Natural killer cell treated with Interleukin-12 subunit alpha and Interleukin-12 subunit beta and Interleukin-15 and Interleukin-18, amount 100 ng/mL, for 72 hours (primary cell): ENCODE data around the gene SPEM2. TPM values are rescaled to one million over a fixed set of nuclear protein-coding genes. Genes with fewer than 3 reads are reported as not detected.

Source experiments
- ATAC-seq, 2 donors: fragments of 150-1000 bp; cut with Tn5 transposase in 1 of 2; sonication (Bioruptor Pico), chemical (Tn5 transposase) in 1 of 2; 2 replicates each; pipeline ENCODE4 v1.10.0; 2021
- DNase-seq: peaks from one replicate; pipeline ENCODE4 v3.0.0; 2022; ENCODE audit warnings: low spot score
- H3K27ac Mint-ChIP-seq, 2 donors: 1 replicate in 1 of 2; 2 replicates in 1 of 2; pipeline ENCODE4 v1.8.0; 2022; ENCODE audit warnings: mixed read lengths in 2 of 2, mild to moderate bottlenecking in 1 of 2, moderate library complexity in 1 of 2
- H3K27me3 Mint-ChIP-seq, 2 donors: 1 replicate in 1 of 2; 2 replicates in 1 of 2; pipeline ENCODE4 v1.8.0; 2022; ENCODE audit warnings: mixed read lengths in 2 of 2
- H3K36me3 Mint-ChIP-seq: one replicate; pipeline ENCODE4 v1.8.0; 2022; ENCODE audit warnings: mixed read lengths
- H3K4me1 Mint-ChIP-seq, 2 donors: 1 replicate in 1 of 2; 2 replicates in 1 of 2; pipeline ENCODE4 v1.8.0; 2022; ENCODE audit warnings: low read depth in 2 of 2, mixed read lengths in 2 of 2, mild to moderate bottlenecking in 1 of 2
- H3K4me3 Mint-ChIP-seq: one replicate; pipeline ENCODE4 v1.8.0; 2022; ENCODE audit warnings: mixed read lengths
- H3K9me3 Mint-ChIP-seq: 2 replicates; pipeline ENCODE4 v1.8.0; 2022; ENCODE audit warnings: mixed read lengths
- total RNA-seq, 2 donors: library from RNA; stranded (reverse); gene quantifications; one replicate each; pipeline ENCODE4 v1.2.3, GENCODE V29; 2022

Gene SPEM2
- total RNA-seq, 2 donors from 2014 or later = not detected

GRCh38 chr17:7407485-7408251 lies 17.7 kb upstream of the SPEM2 start, which contains the start of gene NLGN2:
Gene NLGN2, plus strand, starts transcription at chr17:7407845. Its CDS starts 411 bp downstream, at chr17:7408256.
- peaks cover 8 to 23% of the 10 kb centered on the region in 2 donors for H3K27me3 Mint-ChIP-seq
- H3K27ac Mint-ChIP-seq = peak within 1 kb of the TSS in 1 of 2 donors; percentile 45

GRCh38 chr17:7408252-7408727 lies 17.1 kb upstream of the SPEM2 start:
- DNase-seq (no peak), ATAC-seq (no peak)
- peaks cover 8 to 23% of the 10 kb centered on the region in 2 donors for H3K27me3 Mint-ChIP-seq
- no peak overlapping the region for H3K27ac Mint-ChIP-seq
- H3K4me3 Mint-ChIP-seq = no peak overlapping the region
- H3K4me1 Mint-ChIP-seq = peaks cover 8 to 13% of the 10 kb centered on the region in 2 donors
- H3K9me3 Mint-ChIP-seq = no peaks in the 10 kb centered on the region
- no peaks in the 10 kb centered on the region for H3K36me3 Mint-ChIP-seq

More at GRCh38 chr17:7407485-7408251, 17.7 kb upstream of the SPEM2 start, which contains the start of gene NLGN2:
- ATAC-seq (no peak), DNase-seq (no peak)
- no peaks in the 10 kb centered on the region for H3K36me3 Mint-ChIP-seq
- peaks cover 13 to 17% of the 10 kb centered on the region in 2 donors for H3K4me1 Mint-ChIP-seq
- no peaks in the 10 kb centered on the region for H3K9me3 Mint-ChIP-seq
- no peak within 1 kb of the TSS for H3K4me3 Mint-ChIP-seq

- peaks cover 8 to 13% of the 10 kb centered on the region in 2 donors for H3K4me1 Mint-ChIP-seq
- no peak for ATAC-seq
- no peaks in the 10 kb centered on the region for H3K36me3 Mint-ChIP-seq
- H3K27ac Mint-ChIP-seq = peak overlapping the region in 1 of 2 donors; percentile 36
- peak overlapping the region; percentile 2 for H3K4me3 Mint-ChIP-seq
- no peak for DNase-seq
- H3K9me3 Mint-ChIP-seq = no peaks in the 10 kb centered on the region
- H3K27me3 Mint-ChIP-seq = peaks cover 8 to 23% of the 10 kb centered on the region in 2 donors
Observed at GRCh38 chr17:7408863-7409262, 16.6 kb upstream of the SPEM2 start.

GRCh38 chr17:7409716-7410115 lies 15.7 kb upstream of the SPEM2 start:
- Mint-ChIP-seq H3K27ac (no peak overlapping the region), H3K4me1 (peaks cover 8 to 13% of the 10 kb centered on the region in 2 donors), H3K9me3 (no peaks in the 10 kb centered on the region), H3K4me3 (no peak overlapping the region), H3K36me3 (no peaks in the 10 kb centered on the region), H3K27me3 (peaks cover 8 to 23% of the 10 kb centered on the region in 2 donors)
- ATAC-seq (no peak), DNase-seq (no peak)

- H3K4me1 Mint-ChIP-seq = peaks cover 4 to 9% of the 10 kb centered on the region in 2 donors
- H3K27me3 Mint-ChIP-seq = peaks cover 5 to 19% of the 10 kb centered on the region in 2 donors
- ATAC-seq (no peak), DNase-seq (no peak)
- H3K36me3 Mint-ChIP-seq = no peaks in the 10 kb centered on the region
- H3K9me3 Mint-ChIP-seq = no peaks in the 10 kb centered on the region
- no peak overlapping the region for H3K4me3 Mint-ChIP-seq
- no peak overlapping the region for H3K27ac Mint-ChIP-seq
Observed at GRCh38 chr17:7410634-7411426, 14.6 kb upstream of the SPEM2 start.

- ATAC-seq = no peak
- Mint-ChIP-seq H3K4me1 (peaks cover 0 to 5% of the 10 kb centered on the region in 2 donors), H3K36me3 (no peaks in the 10 kb centered on the region)
Observed at GRCh38 chr17:7411427-7411750, 14.0 kb upstream of the SPEM2 start.

GRCh38 chr17:7413346-7413985 lies 11.9 kb upstream of the SPEM2 start:
- no peaks in the 10 kb centered on the region for H3K9me3 Mint-ChIP-seq
- no peak for ATAC-seq

More at GRCh38 chr17:7411427-7411750, 14.0 kb upstream of the SPEM2 start:
- H3K9me3 Mint-ChIP-seq = no peaks in the 10 kb centered on the region
- peaks cover 0 to 17% of the 10 kb centered on the region in 2 donors for H3K27me3 Mint-ChIP-seq
- no peak overlapping the region for H3K27ac Mint-ChIP-seq
- no peak for DNase-seq
- no peak overlapping the region for H3K4me3 Mint-ChIP-seq

GRCh38 chr17:7414837-7415236 lies 10.6 kb upstream of the SPEM2 start:
- ATAC-seq (no peak), DNase-seq (no peak)
- Mint-ChIP-seq H3K4me3 (no peak overlapping the region), H3K27ac (no peak overlapping the region), H3K27me3 (peaks cover 0 to 8% of the 10 kb centered on the region in 2 donors), H3K4me1 (no peaks in the 10 kb centered on the region), H3K9me3 (no peaks in the 10 kb centered on the region), H3K36me3 (no peaks in the 10 kb centered on the region)

More at GRCh38 chr17:7413346-7413985, 11.9 kb upstream of the SPEM2 start:
- H3K4me3 Mint-ChIP-seq = no peak overlapping the region
- peaks cover 0 to 17% of the 10 kb centered on the region in 2 donors for H3K27me3 Mint-ChIP-seq
- H3K36me3 Mint-ChIP-seq = no peaks in the 10 kb centered on the region
- DNase-seq = no peak
- no peaks in the 10 kb centered on the region for H3K4me1 Mint-ChIP-seq
- H3K27ac Mint-ChIP-seq = no peak overlapping the region

- H3K9me3 Mint-ChIP-seq = no peaks in the 10 kb centered on the region
- ATAC-seq (no peak), DNase-seq (no peak)
- H3K27me3 Mint-ChIP-seq = peaks cover 0 to 4% of the 10 kb centered on the region in 2 donors
- H3K4me1 Mint-ChIP-seq = no peaks in the 10 kb centered on the region
- H3K4me3 Mint-ChIP-seq = no peak overlapping the region
- H3K36me3 Mint-ChIP-seq = no peaks in the 10 kb centered on the region
- no peak overlapping the region for H3K27ac Mint-ChIP-seq
Observed at GRCh38 chr17:7415784-7416183, 9.6 kb upstream of the SPEM2 start.

- no peak for ATAC-seq
- Mint-ChIP-seq H3K27me3 (peaks cover 0 to 4% of the 10 kb centered on the region in 2 donors), H3K4me1 (no peaks in the 10 kb centered on the region), H3K4me3 (no peak overlapping the region), H3K9me3 (no peaks in the 10 kb centered on the region), H3K27ac (peak overlapping the region in 1 of 2 donors; percentile 14), H3K36me3 (no peaks in the 10 kb centered on the region)
- no peak for DNase-seq
Observed at GRCh38 chr17:7416323-7416722, 9.1 kb upstream of the SPEM2 start.

GRCh38 chr17:7417056-7417655 lies 8.3 kb upstream of the SPEM2 start:
- Mint-ChIP-seq H3K27me3 (peaks cover 0 to 4% of the 10 kb centered on the region in 2 donors), H3K9me3 (no peaks in the 10 kb centered on the region), H3K27ac (peak overlapping the region in 1 of 2 donors; percentile 14), H3K36me3 (no peaks in the 10 kb centered on the region), H3K4me3 (no peak overlapping the region), H3K4me1 (no peaks in the 10 kb centered on the region)
- DNase-seq (no peak), ATAC-seq (no peak)

- no peaks in the 10 kb centered on the region for H3K9me3 Mint-ChIP-seq
- DNase-seq (no peak), ATAC-seq (no peak)
- no peaks in the 10 kb centered on the region for H3K36me3 Mint-ChIP-seq
- H3K27me3 Mint-ChIP-seq = peaks cover 0 to 4% of the 10 kb centered on the region in 2 donors
- no peak overlapping the region for H3K27ac Mint-ChIP-seq
- no peak overlapping the region for H3K4me3 Mint-ChIP-seq
- no peaks in the 10 kb centered on the region for H3K4me1 Mint-ChIP-seq
Observed at GRCh38 chr17:7418472-7419152, 6.8 kb upstream of the SPEM2 start.
